ENCODE results near the gene MYO16.

DNA sequence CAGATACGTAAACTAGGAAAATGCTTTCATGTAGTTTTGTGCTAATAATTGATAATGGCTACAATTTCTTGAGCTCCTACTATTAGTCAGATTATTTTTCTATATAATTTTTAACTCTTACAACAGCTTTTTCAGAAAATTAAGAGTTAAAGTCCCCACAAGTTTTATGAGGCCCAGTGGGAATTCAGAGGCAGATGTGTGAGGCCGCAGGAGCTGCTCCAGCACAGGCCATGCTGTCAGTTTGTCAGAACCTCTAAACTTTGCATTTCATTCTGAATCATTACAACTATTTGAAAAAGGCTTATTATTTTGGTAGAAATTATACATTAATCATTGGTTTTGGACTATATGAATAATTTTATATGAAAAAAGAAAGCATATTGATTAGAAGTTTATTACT, 370.8 kb downstream of the MYO16 start:
- TF ChIP-seq EZH2 (IDR thresholded peaks at IDR 0.05; ENCODE audit: low read length, missing control alignments), result no peak
- no peak for TF ChIP-seq CTCF (conservative IDR thresholded peaks at IDR 0.05 in 1 of 2, IDR thresholded peaks at IDR 0.05 in 1 of 2; ENCODE audit: low read depth in 1 of 2, low read length in 2 of 2)
